Measurements from ENCODE around the gene TBP.

The TBP gene

GRCh38 chr6:170510631-170511030 is 43.5 kb upstream of the TBP start:
- no peak overlapping the region for H4K12ac ChIP-seq (ENCODE audit: low read depth, low read length)
- no peak overlapping the region for H4K91ac ChIP-seq (ENCODE audit: low read depth, low read length)
- no peaks in the 10 kb centered on the region for H3K79me2 ChIP-seq (ENCODE audit: control insufficient read depth, insufficient read depth, low read length, poor library complexity)
- no peak overlapping the region for H3K4ac ChIP-seq (ENCODE audit: low read depth, low read length)
- H3K36me3 ChIP-seq (ENCODE audit: control insufficient read depth in 1 of 2, insufficient read depth in 2 of 2, low read length in 2 of 2), result no peaks in the 10 kb centered on the region
- H3K27me3 ChIP-seq (ENCODE audit: insufficient read depth, low read length), result no peaks in the 10 kb centered on the region
- H3K18ac ChIP-seq (ENCODE audit: low read length), result no peak overlapping the region
- H3K9ac ChIP-seq (ENCODE audit: low read length), result no peak overlapping the region
- no peak overlapping the region for H2AK5ac ChIP-seq (ENCODE audit: low read length)
- H3K79me1 ChIP-seq (ENCODE audit: low read length), result no peaks in the 10 kb centered on the region
- H3K4me2 ChIP-seq (ENCODE audit: low read length), result no peak overlapping the region
- no peak overlapping the region for H2BK120ac ChIP-seq (ENCODE audit: insufficient read depth, low read length, poor library complexity)
- peaks cover 2% of the 10 kb centered on the region for H3K9me3 ChIP-seq (ENCODE audit: insufficient read depth, low read depth, low read length)
- H2AFZ ChIP-seq (ENCODE audit: insufficient read depth, low read length, poor library complexity), result no peak overlapping the region
- H3K4me3 ChIP-seq (ENCODE audit: low read depth, low read length), result peak overlapping the region; percentile 30
- no CpG with 5 or more reads among the region's 20 CpGs for WGBS (ENCODE audit: extremely low coverage, insufficient coverage, insufficient read length)
- H3K14ac ChIP-seq (ENCODE audit: low read length), result no peak overlapping the region
- DNase-seq, result no peak
- no peak overlapping the region for H4K8ac ChIP-seq (ENCODE audit: low read depth, low read length)
- H2BK12ac ChIP-seq (ENCODE audit: low read length), result no peak overlapping the region
- no peak overlapping the region for H3K23ac ChIP-seq (ENCODE audit: low read length)
- no peaks in the 10 kb centered on the region for H3K4me1 ChIP-seq (ENCODE audit: control insufficient read depth in 1 of 2, insufficient read depth in 2 of 2, low read length in 2 of 2)
- H3K27ac ChIP-seq (ENCODE audit: low read depth, low read length), result no peak overlapping the region
- H2BK5ac ChIP-seq (ENCODE audit: low read depth, low read length, poor library complexity), result no peak overlapping the region

DNA sequence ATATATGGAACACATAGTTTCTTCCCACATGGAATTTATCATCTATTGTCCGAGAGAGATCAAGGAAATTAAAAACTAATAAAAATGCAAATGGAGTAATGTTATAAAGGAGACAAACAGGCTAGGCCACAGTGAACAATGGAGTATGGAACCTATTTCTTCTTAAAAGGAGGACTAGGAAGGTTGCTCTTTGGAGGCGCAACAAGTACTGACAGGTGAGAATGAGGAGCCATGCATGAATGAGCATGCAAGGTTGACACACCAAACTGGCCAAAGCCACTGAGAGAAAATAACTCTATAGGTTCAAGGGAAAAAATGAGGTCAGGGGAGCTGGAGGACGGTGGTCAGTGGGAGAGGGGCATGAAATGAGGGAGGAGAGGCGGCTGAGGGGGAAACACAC is 41.9 kb upstream of the TBP start:
- no peak overlapping the region for H3K9ac ChIP-seq (ENCODE audit: low read length)
- WGBS (ENCODE audit: extremely low coverage, insufficient coverage, insufficient read length), result no CpG with 5 or more reads among the region's 4 CpGs

DNA sequence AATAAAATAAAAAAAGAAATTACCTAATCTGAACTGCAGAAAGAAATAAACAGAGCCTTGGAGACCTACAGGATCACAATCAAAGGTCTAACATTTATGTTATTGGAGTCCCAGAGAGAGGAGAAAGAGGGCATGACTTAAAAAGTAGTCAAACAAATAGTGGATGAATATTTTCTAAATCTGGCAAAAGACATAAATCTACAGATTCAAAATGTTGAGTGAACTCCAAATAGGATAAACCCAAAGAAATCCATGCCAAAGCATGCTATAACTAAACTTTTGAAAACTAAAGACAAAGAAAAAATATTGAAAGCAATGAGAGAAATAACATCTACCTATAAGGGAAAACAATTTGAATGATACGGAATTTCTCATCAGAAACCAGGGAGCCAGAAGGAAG is 39.3 kb upstream of the TBP start:
- peaks cover 2% of the 10 kb centered on the region for H3K9me3 ChIP-seq (ENCODE audit: insufficient read depth, low read depth, low read length)
- no peak overlapping the region for H2AK5ac ChIP-seq (ENCODE audit: low read length)
- H2BK5ac ChIP-seq (ENCODE audit: low read depth, low read length, poor library complexity), result no peak overlapping the region
- H3K27ac ChIP-seq (ENCODE audit: low read depth, low read length), result no peak overlapping the region
- H3K4ac ChIP-seq (ENCODE audit: low read depth, low read length), result no peak overlapping the region
- no peak overlapping the region for H3K18ac ChIP-seq (ENCODE audit: low read length)
- no peak overlapping the region for H3K23ac ChIP-seq (ENCODE audit: low read length)
- no peaks in the 10 kb centered on the region for H3K4me1 ChIP-seq (ENCODE audit: control insufficient read depth in 1 of 2, insufficient read depth in 2 of 2, low read length in 2 of 2)
- no peak overlapping the region for H4K8ac ChIP-seq (ENCODE audit: low read depth, low read length)
- WGBS (ENCODE audit: extremely low coverage, insufficient coverage, insufficient read length), result no CpG with 5 or more reads among the region's 1 CpG
- no peak overlapping the region for H3K4me2 ChIP-seq (ENCODE audit: low read length)
- no peak overlapping the region for H3K9ac ChIP-seq (ENCODE audit: low read length)
- no peak overlapping the region for H3K14ac ChIP-seq (ENCODE audit: low read length)
- H3K36me3 ChIP-seq (ENCODE audit: control insufficient read depth in 1 of 2, insufficient read depth in 2 of 2, low read length in 2 of 2), result no peaks in the 10 kb centered on the region
- H3K4me3 ChIP-seq (ENCODE audit: low read depth, low read length), result no peak overlapping the region
- H2AFZ ChIP-seq (ENCODE audit: insufficient read depth, low read length, poor library complexity), result no peak overlapping the region
- no peak overlapping the region for H2BK120ac ChIP-seq (ENCODE audit: insufficient read depth, low read length, poor library complexity)
- H4K91ac ChIP-seq (ENCODE audit: low read depth, low read length), result no peak overlapping the region
- DNase-seq, result no peak
- H3K27me3 ChIP-seq (ENCODE audit: insufficient read depth, low read length), result no peaks in the 10 kb centered on the region
- H4K12ac ChIP-seq (ENCODE audit: low read depth, low read length), result no peak overlapping the region
- H2BK12ac ChIP-seq (ENCODE audit: low read length), result no peak overlapping the region
- no peaks in the 10 kb centered on the region for H3K79me2 ChIP-seq (ENCODE audit: control insufficient read depth, insufficient read depth, low read length, poor library complexity)
- no peaks in the 10 kb centered on the region for H3K79me1 ChIP-seq (ENCODE audit: low read length)

More for the DNA sequence above, 41.9 kb upstream of the TBP start:
- Histone ChIP-seq H4K8ac (ENCODE audit: low read depth, low read length) (no peak overlapping the region), H3K36me3 (ENCODE audit: control insufficient read depth in 1 of 2, insufficient read depth in 2 of 2, low read length in 2 of 2) (no peaks in the 10 kb centered on the region), H3K79me1 (ENCODE audit: low read length) (no peaks in the 10 kb centered on the region), H3K18ac (ENCODE audit: low read length) (no peak overlapping the region), H3K4me1 (ENCODE audit: control insufficient read depth in 1 of 2, insufficient read depth in 2 of 2, low read length in 2 of 2) (no peaks in the 10 kb centered on the region), H2AK5ac (ENCODE audit: low read length) (no peak overlapping the region), H2BK5ac (ENCODE audit: low read depth, low read length, poor library complexity) (no peak overlapping the region), H2AFZ (ENCODE audit: insufficient read depth, low read length, poor library complexity) (no peak overlapping the region), H3K4me3 (ENCODE audit: low read depth, low read length) (no peak overlapping the region), H4K91ac (ENCODE audit: low read depth, low read length) (no peak overlapping the region), H3K79me2 (ENCODE audit: control insufficient read depth, insufficient read depth, low read length, poor library complexity) (no peaks in the 10 kb centered on the region), H2BK12ac (ENCODE audit: low read length) (no peak overlapping the region), H3K4me2 (ENCODE audit: low read length) (no peak overlapping the region), H2BK120ac (ENCODE audit: insufficient read depth, low read length, poor library complexity) (no peak overlapping the region), H3K23ac (ENCODE audit: low read length) (no peak overlapping the region), H3K9me3 (ENCODE audit: insufficient read depth, low read depth, low read length) (peaks cover 2% of the 10 kb centered on the region), H3K27ac (ENCODE audit: low read depth, low read length) (no peak overlapping the region), H3K4ac (ENCODE audit: low read depth, low read length) (no peak overlapping the region), H3K14ac (ENCODE audit: low read length) (no peak overlapping the region), H3K27me3 (ENCODE audit: insufficient read depth, low read length) (no peaks in the 10 kb centered on the region), H4K12ac (ENCODE audit: low read depth, low read length) (no peak overlapping the region)
- no peak for DNase-seq

DNA sequence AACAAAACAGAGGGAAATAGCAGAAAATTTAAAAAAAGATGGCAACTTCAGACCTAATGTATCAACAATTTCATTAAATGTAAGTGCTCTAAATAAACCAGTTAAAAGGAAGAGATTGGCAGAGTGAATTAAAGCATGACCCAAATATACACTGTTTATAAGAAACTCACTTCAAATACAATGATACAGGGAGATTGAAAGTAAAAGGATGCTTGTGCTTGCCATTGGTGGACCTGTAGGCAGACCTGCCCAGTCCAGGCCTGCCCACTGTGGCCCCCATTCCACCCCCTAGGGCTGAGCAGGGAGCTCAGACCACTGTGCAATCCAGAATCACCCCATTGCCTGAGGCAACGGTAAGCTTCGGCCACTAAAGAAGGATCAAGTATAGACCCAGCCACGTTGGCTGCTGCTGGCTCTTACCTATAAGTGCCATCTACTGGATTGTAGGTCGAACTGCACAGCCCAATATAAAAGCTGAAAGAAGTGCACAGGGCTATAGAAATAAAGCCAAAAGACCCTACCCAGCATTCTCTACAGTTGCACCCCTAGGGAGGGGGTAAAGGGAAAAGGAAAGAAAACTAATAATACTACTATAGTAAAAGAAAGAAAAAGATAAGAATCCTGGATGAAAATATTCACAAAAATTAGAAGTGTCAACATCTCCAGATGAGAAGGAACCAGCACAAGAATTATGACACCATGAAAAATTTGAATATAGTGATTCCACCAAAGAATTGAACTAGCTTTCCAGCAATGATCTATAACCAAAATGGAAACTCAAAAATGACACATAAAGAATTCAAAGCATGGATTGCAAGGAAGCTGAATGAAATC is 37.2 kb upstream of the TBP start:
- no peak overlapping the region for H4K12ac ChIP-seq (ENCODE audit: low read depth, low read length)
- H2AFZ ChIP-seq (ENCODE audit: insufficient read depth, low read length, poor library complexity), result no peak overlapping the region
- H2BK12ac ChIP-seq (ENCODE audit: low read length), result no peak overlapping the region
- DNase-seq, result peak; percentile 64 to 78
- no peak overlapping the region for H2AK5ac ChIP-seq (ENCODE audit: low read length)
- no peaks in the 10 kb centered on the region for H3K4me1 ChIP-seq (ENCODE audit: control insufficient read depth in 1 of 2, insufficient read depth in 2 of 2, low read length in 2 of 2)
- H4K91ac ChIP-seq (ENCODE audit: low read depth, low read length), result no peak overlapping the region
- no peaks in the 10 kb centered on the region for H3K79me1 ChIP-seq (ENCODE audit: low read length)
- no peak overlapping the region for H3K18ac ChIP-seq (ENCODE audit: low read length)
- H3K9me3 ChIP-seq (ENCODE audit: insufficient read depth, low read depth, low read length), result no peaks in the 10 kb centered on the region
- H3K4me3 ChIP-seq (ENCODE audit: low read depth, low read length), result no peak overlapping the region
- H3K9ac ChIP-seq (ENCODE audit: low read length), result peak overlapping the region; percentile 76
- no CpG with 5 or more reads among the region's 4 CpGs for WGBS (ENCODE audit: extremely low coverage, insufficient coverage, insufficient read length)
- no peak overlapping the region for H3K4me2 ChIP-seq (ENCODE audit: low read length)
- no peak overlapping the region for H3K4ac ChIP-seq (ENCODE audit: low read depth, low read length)
- H3K23ac ChIP-seq (ENCODE audit: low read length), result no peak overlapping the region
- H2BK120ac ChIP-seq (ENCODE audit: insufficient read depth, low read length, poor library complexity), result no peak overlapping the region
- H3K27me3 ChIP-seq (ENCODE audit: insufficient read depth, low read length), result no peaks in the 10 kb centered on the region
- no peaks in the 10 kb centered on the region for H3K36me3 ChIP-seq (ENCODE audit: control insufficient read depth in 1 of 2, insufficient read depth in 2 of 2, low read length in 2 of 2)
- H3K79me2 ChIP-seq (ENCODE audit: control insufficient read depth, insufficient read depth, low read length, poor library complexity), result no peaks in the 10 kb centered on the region
- H3K14ac ChIP-seq (ENCODE audit: low read length), result no peak overlapping the region
- no peak overlapping the region for H4K8ac ChIP-seq (ENCODE audit: low read depth, low read length)
- no peak overlapping the region for H2BK5ac ChIP-seq (ENCODE audit: low read depth, low read length, poor library complexity)
- H3K27ac ChIP-seq (ENCODE audit: low read depth, low read length), result no peak overlapping the region
